B cell (primary cell): Measurements from ENCODE around the gene NRXN2. TPM values are rescaled to one million over a fixed set of nuclear protein-coding genes. Genes with fewer than 3 reads are reported as not detected.

ENCODE experiments used
- ATAC-seq: fragments of 200-7000 bp; cut with Tn5 transposase; one replicate; pipeline ENCODE4 v1.10.0; 2021; ENCODE audit warnings: low read depth, mild to moderate bottlenecking, moderate number of reproducible peaks, moderate library complexity
- CTCF ChIA-PET: fragments of 350-600 bp; sonication (Branson Sonifier 250); formaldehyde crosslinking; loops from one replicate; lab custom pipeline; 2021; ENCODE audit warnings: antibody characterized with exemption, inconsistent platforms; lab: Charles Lee
- POLR2A ChIA-PET: fragments of 350-600 bp; sonication (Branson Sonifier 250); formaldehyde crosslinking; loops from one replicate; lab custom pipeline; 2021; ENCODE audit warnings: antibody characterized with exemption; lab: Charles Lee
- DNase-seq: peaks from one replicate; pipeline ENCODE4 v3.0.0; 2013
- H2AFZ ChIP-seq: 2 replicates; pipeline ENCODE4 v1.6.1; 2012; ENCODE audit warnings: mild to moderate bottlenecking, low read depth, low read length; ENCODE audit not compliant: insufficient read depth, poor library complexity, severe bottlenecking
- H3K27ac ChIP-seq, 2 donors: 1 replicate in 1 of 2; 2 replicates in 1 of 2; pipeline ENCODE4 v1.5.1; 2012 to 2013; ENCODE audit warnings: low read length in 2 of 2, mild to moderate bottlenecking in 2 of 2, moderate library complexity in 1 of 2
- H3K27me3 ChIP-seq, 4 experiments: fragments of 200-600 bp in 1 of 4; sonication (generic) in 1 of 4; replicated peaks in 1 of 4; 1 replicate in 2 of 4; 2 replicates in 2 of 4; pipeline versions ENCODE4 v1.6.1 to v1.7.0; 2013 to 2016; ENCODE audit warnings: low read length in 3 of 4, mild to moderate bottlenecking in 2 of 4, mixed read lengths in 1 of 4, moderate library complexity in 1 of 4; ENCODE audit not compliant: insufficient read depth in 4 of 4, control insufficient read depth in 3 of 4; ENCODE audit errors: control extremely low read depth in 1 of 4
- H3K36me3 ChIP-seq, 2 experiments: replicated peaks in 1 of 2; 1 replicate in 1 of 2; 2 replicates in 1 of 2; pipeline versions ENCODE4 v1.6.1 to v1.7.1; 2013; ENCODE audit warnings: low read length in 1 of 2; ENCODE audit not compliant: insufficient read depth in 2 of 2, control insufficient read depth in 1 of 2; ENCODE audit errors: control extremely low read depth in 1 of 2, extremely low read depth in 1 of 2
- H3K4me1 ChIP-seq, 2 donors: fragments of 200-600 bp in 1 of 2; sonication (generic) in 1 of 2; 1 replicate in 1 of 2; 2 replicates in 1 of 2; pipeline versions ENCODE4 v1.5.1 to v1.6.1; 2013 to 2017; ENCODE audit warnings: low read length in 2 of 2; ENCODE audit not compliant: control insufficient read depth in 2 of 2, insufficient read depth in 2 of 2
- H3K4me2 ChIP-seq: replicated peaks from 2 replicates; pipeline ENCODE3; 2012; ENCODE audit warnings: mild to moderate bottlenecking, low read depth, low read length; ENCODE audit not compliant: poor library complexity, severe bottlenecking
- H3K4me3 ChIP-seq, 5 experiments: fragments of 200-600 bp in 1 of 5; sonication (generic) in 1 of 5; 1 replicate in 3 of 5; 2 replicates in 2 of 5; pipeline versions ENCODE4 v1.5.1 to v1.7.0; 2011 to 2016; ENCODE audit warnings: low read length in 4 of 5, mild to moderate bottlenecking in 4 of 5, low read depth in 2 of 5, control low read depth in 1 of 5, moderate library complexity in 1 of 5; ENCODE audit not compliant: insufficient read depth in 1 of 5; ENCODE audit errors: control extremely low read depth in 1 of 5, extremely low read depth in 1 of 5
- H3K79me2 ChIP-seq: fragments of 200-600 bp; sonication (generic); one replicate; pipeline ENCODE4 v1.6.0; 2016; ENCODE audit warnings: low read length; ENCODE audit not compliant: control insufficient read depth, insufficient read depth
- H3K9ac ChIP-seq: fragments of 200-600 bp; sonication (generic); 2 replicates; pipeline ENCODE4 v1.6.1; 2017; ENCODE audit warnings: mild to moderate bottlenecking, low read length, moderate library complexity
- H3K9me3 ChIP-seq, 3 donors: one replicate each; pipeline versions ENCODE4 v1.6.1 to v1.7.1; 2013; ENCODE audit warnings: low read length in 2 of 3; ENCODE audit not compliant: control insufficient read depth in 2 of 3, insufficient read depth in 1 of 3; ENCODE audit errors: control extremely low read depth in 1 of 3
- H4K20me1 ChIP-seq: 2 replicates; pipeline ENCODE4 v1.6.0; 2012; ENCODE audit warnings: mild to moderate bottlenecking, low read length; ENCODE audit not compliant: insufficient read depth, control insufficient read depth, poor library complexity, severe bottlenecking
- H3K27ac Mint-ChIP-seq: one replicate; pipeline ENCODE4 v1.8.0; 2021; ENCODE audit warnings: mixed read lengths
- H3K27me3 Mint-ChIP-seq: one replicate; pipeline ENCODE4 v1.8.0; 2021; ENCODE audit warnings: mixed read lengths
- H3K4me1 Mint-ChIP-seq: one replicate; pipeline ENCODE4 v1.8.0; 2021; ENCODE audit warnings: mixed read lengths
- H3K4me3 Mint-ChIP-seq: one replicate; pipeline ENCODE4 v1.8.0; 2021; ENCODE audit warnings: mixed read lengths
- H3K9me3 Mint-ChIP-seq: one replicate; pipeline ENCODE4 v1.8.0; 2022; ENCODE audit warnings: mixed read lengths; ENCODE audit not compliant: insufficient read depth
- CTCF ChIP-seq: fragments of 200-600 bp; IDR thresholded peaks from one replicate; pipeline ENCODE4 v1.8.0; 2022; ENCODE audit warnings: antibody characterized with exemption, mild to moderate bottlenecking
- EZH2 ChIP-seq: IDR thresholded peaks from 2 replicates; pipeline ENCODE4 v1.6.1; 2012; ENCODE audit warnings: borderline replicate concordance, low read depth, mild to moderate bottlenecking, moderate library complexity, low read length; ENCODE audit not compliant: insufficient read depth, poor library complexity, severe bottlenecking
- WGBS: methylation state at CpG from one replicate; pipeline ENCODE4 v1.1.5; 2013; ENCODE audit warnings: missing lambda C conversion rate; ENCODE audit not compliant: insufficient coverage; 5-methylcytosine and 5-hydroxymethylcytosine counted together
- intact Hi-C: fragments of 100-400 bp; cut with micrococcal nuclease; formaldehyde crosslinking; loops from one replicate; pipeline ENCODE4 v1.10.0; 2022
- polyA minus RNA-seq: library from RNA; depleted of rRNA, polyadenylated mRNA; stranded (reverse); fragments of >200 nt; gene quantifications from 2 replicates; pipeline ENCODE4 v1.2.3, GENCODE V29; 2012
- polyA plus RNA-seq: library from polyadenylated mRNA; depleted of rRNA; stranded (reverse); fragments of >200 nt; gene quantifications from 2 replicates; pipeline ENCODE4 v1.2.3, GENCODE V29; 2012
- total RNA-seq, 2 donors: library from RNA; stranded (reverse); fragments of 120-200 nt in 1 of 2; gene quantifications; 1 replicate in 1 of 2; 2 replicates in 1 of 2; pipeline versions ENCODE4 v1.2.3 to v1.2.4, GENCODE V29; 2013 to 2022

NRXN2 gene
- total RNA-seq (0.52 TPM in 1 of 2 replicates, not detected in the other), polyA plus RNA-seq (0.01 TPM in 1 of 2 replicates, not detected in the other), polyA minus RNA-seq (0.09 and 0.43 TPM in 2 replicates)
- total RNA-seq (2013), result 0.40 TPM

- H2AFZ ChIP-seq, result peak within 1 kb of the TSS; percentile 93
- H3K4me1 Mint-ChIP-seq, result peaks cover 25% of the 10 kb centered on the region
- H3K27me3 Mint-ChIP-seq, result peaks cover 31% of the 10 kb centered on the region
- peaks cover 41% of the 10 kb centered on the region for H4K20me1 ChIP-seq
- peak within 1 kb of the TSS; percentile 86 for H3K27ac Mint-ChIP-seq
- H3K27me3 ChIP-seq, result peaks cover 0 to 36% (median 10%) of the 10 kb centered on the region in 4 experiments
- peak within 1 kb of the TSS; percentile 86 for H3K9ac ChIP-seq
- CTCF ChIA-PET, result interaction anchor here (1.4 to 3.2 kb wide), 3 partner anchors 10 to 35 kb away, joined by 3 to 15 read pairs (median 6); no protein-coding TSS in a partner anchor
- peak within 1 kb of the TSS in 4 of 5 experiments; percentile 67 to 83 (median 76) for H3K4me3 ChIP-seq
- peaks cover 13 to 23% of the 10 kb centered on the region in 2 donors for H3K4me1 ChIP-seq
- no peaks in the 10 kb centered on the region for H3K9me3 Mint-ChIP-seq
- peak within 1 kb of the TSS; percentile 99 for H3K4me2 ChIP-seq
- intact Hi-C loops, result loop anchor here (1.0 to 5.0 kb wide), 3 partner anchors 19 to 276 kb away; no protein-coding TSS in a partner anchor
- H3K4me3 Mint-ChIP-seq, result peak within 1 kb of the TSS; percentile 86
- TF ChIP-seq EZH2, result no peak
- peak; percentile 99 for TF ChIP-seq CTCF
- POLR2A ChIA-PET, result interaction anchor here (0.6 kb wide), 1 partner anchor 275 kb away, joined by 6 read pairs; no protein-coding TSS in a partner anchor
- H3K79me2 ChIP-seq, result no peaks in the 10 kb centered on the region
- H3K9me3 ChIP-seq, result no peaks in the 10 kb centered on the region
- peaks cover 0 to 19% of the 10 kb centered on the region in 2 experiments for H3K36me3 ChIP-seq
- 2% methylated on average over 58 of the region's 66 CpGs for WGBS
- ATAC-seq (peak; percentile 92), DNase-seq (peak; percentile 89)
- H3K27ac ChIP-seq, result peak within 1 kb of the TSS; percentile 64 to 83
Observed at GRCh38 chr11:64723117-64723906, at the start of gene NRXN2. NRXN2 (minus strand) TSS chr11:64723197; CDS start chr11:64713699, 9,498 bp downstream.
